GM18909 (cell line): ENCODE data around the gene PLA2R1.
"Not testable (repeated sequence)": the region's sequence is repeated elsewhere in the genome, so short reads cannot be mapped to it uniquely, and the experiment has no call there.

Experiments
- ATAC-seq: cut with Tn5 transposase; IDR thresholded peaks from one replicate; pipeline ENCODE4 v1.9.1; 2021; ENCODE audit warnings: mild to moderate bottlenecking; ENCODE audit not compliant: unreplicated experiment, poor library complexity

PLA2R1 gene

DNA sequence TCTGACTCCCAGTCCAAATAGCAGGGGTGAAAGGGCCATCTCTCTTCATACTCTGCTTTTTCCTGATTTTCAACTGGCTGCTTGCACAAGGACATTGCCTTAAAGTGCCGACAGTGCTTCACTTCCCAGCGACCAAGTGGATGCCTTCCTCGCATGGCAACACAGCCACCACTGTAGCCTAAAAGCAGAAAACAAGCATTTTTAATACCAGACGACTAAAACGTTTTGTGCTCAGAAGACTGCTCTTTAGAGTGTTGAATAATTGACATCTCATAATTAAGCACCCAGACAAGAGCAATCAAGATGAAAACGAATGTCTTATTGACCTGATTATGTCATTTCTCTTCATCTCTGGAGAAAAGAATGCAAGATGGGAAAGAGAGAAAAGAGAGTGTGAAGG is 75.2 kb downstream of the PLA2R1 start:
- ATAC-seq = no peak

GRCh38 chr2:159985656-159986055 is 76.8 kb downstream of the PLA2R1 start:
- no peak for ATAC-seq

- no peak for ATAC-seq
These were observed 78.4 kb downstream of the PLA2R1 start for GRCh38 chr2:159984034-159984433.

- ATAC-seq = no peak
These were observed 79.3 kb downstream of the PLA2R1 start for GRCh38 chr2:159982842-159983785.

GRCh38 chr2:159982270-159982669 is 80.1 kb downstream of the PLA2R1 start:
- no peak for ATAC-seq

- no peak for ATAC-seq
These were observed 85.8 kb downstream of the PLA2R1 start for GRCh38 chr2:159976527-159977160.

- ATAC-seq = no peak
These were observed 89.1 kb downstream of the PLA2R1 start for GRCh38 chr2:159973325-159973724.

DNA sequence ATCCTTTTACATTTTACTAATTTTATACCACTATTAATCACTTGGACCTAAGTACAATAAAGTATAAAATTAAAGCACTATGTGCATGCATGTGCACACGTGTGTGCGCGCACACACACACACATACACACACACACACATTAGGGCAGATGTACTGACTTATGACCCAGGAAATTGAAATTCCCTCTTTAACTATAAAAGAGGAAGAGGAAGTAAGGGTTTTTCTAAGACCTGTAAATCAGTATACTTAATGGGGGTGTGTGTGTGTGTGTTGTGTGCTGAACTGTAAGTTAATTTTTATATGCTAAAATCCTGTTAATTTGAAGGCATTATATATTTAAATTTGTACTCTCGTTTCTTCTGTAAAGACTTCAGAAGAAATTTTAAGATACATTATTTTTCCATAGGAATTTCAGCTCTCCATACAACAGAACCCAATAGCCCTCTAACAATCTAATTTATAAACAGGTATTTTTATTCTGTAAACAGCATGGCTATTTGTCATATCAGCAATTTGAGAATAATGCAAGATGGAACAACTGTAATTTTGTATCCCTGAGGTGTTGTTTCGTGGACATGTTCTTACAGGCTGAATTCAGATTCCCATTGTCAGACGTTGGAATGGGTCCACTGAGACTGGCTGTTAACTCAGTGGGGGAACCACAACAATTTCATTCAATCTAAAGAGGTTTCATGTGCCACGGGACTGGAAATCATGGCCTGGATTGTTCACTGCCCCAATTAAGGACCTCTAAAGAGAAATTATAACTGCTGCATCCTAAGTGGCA is 90.9 kb downstream of the PLA2R1 start:
- no peak for ATAC-seq

GRCh38 chr2:159970548-159970947 is 91.9 kb downstream of the PLA2R1 start:
- ATAC-seq = not testable (repeated sequence)

GRCh38 chr2:159968279-159968900 is 94.0 kb downstream of the PLA2R1 start:
- ATAC-seq = peak; percentile 50

DNA sequence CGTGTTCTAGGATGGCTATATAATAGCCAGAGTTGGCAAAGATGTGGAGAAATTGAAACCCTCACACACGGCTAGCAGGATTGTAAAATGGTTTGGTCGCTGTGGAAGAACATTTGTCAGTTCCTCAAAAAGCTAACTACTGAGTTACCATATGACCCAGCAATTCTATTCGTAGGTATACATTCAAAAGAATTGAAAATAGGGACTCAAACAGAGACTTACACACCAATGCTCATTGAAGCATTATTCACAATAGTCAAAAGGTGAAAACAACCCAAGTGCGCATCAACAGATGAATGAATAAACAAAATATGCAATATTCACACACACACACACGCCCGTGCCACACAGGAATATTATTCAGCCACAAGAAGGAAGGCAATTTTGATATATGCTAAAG is 98.7 kb downstream of the PLA2R1 start:
- peak; percentile 81 for ATAC-seq

DNA sequence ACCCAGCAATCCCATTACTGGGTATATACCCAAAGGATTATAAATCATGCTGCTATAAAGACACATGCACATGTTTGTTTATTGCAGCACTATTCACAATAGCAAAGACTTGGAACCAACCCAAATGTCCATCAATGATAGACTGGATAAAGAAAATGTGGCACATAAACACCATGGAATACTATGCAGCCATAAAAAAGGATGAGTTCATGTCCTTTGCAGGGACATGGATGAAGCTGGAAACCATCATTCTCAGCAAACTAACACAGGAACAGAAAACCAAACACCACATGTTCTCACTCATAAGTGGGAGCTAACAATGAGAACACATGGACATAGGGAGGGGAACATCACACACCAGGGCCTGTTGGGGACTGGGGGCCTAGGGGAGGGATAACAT is 99.9 kb downstream of the PLA2R1 start:
- not testable (repeated sequence) for ATAC-seq

DNA sequence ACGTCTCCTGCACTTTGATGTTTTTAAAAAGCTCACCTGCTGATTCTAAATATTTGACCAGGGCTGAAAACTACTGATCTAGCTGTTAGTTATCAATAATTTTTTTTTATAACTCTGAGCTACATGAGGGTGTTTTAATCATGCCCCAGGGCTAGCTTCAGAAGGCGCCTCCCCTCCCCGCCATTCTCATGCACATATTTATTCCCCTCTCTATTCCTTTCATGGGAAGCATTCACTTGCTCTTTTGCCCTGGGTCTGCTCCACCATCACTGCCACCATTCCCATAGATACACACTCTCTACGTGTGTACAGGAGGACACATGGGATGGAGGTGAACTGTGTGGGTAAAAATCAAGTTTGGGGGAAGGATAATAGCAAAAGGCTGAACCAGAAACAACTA is 101.0 kb downstream of the PLA2R1 start:
- ATAC-seq = no peak

DNA sequence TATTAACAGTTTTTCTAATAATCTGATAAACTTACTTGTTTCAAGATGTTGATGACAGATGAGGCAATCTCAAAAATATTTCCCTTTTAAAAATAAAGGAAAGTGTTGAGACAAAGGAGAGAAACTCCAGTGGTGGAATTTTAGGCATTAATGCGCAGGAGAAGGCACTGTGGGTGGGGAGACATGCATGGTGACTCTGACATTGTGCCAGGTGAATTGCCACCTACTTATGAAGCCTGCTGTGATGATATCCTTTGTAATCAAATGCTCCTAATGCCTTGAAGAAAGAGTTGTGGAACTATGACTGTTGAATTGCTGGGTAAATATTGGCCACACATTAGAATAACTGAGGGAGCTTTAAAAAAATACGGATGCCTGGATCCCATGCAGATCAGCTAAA is 101.4 kb downstream of the PLA2R1 start:
- no peak for ATAC-seq

DNA sequence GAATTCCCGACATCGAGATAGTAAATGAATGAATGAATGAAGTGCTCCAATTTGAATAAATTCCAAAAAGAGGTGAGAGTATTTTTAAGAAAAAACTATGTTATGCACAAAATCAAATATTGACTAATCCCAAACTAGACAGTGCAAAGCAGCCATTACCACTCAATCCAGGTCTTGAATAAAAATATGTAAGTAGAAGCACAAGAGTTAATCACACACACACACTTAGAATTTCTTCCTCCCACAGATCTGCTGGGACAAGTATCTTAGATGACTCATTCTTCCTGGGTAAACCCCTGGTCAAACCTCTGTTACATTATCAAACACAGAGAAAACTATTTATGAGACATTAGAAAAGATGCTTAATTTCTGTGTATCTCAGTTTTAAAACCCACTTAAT is 102.0 kb downstream of the PLA2R1 start:
- no peak for ATAC-seq

- ATAC-seq = no peak
These were observed 103.3 kb downstream of the PLA2R1 start for GRCh38 chr2:159959136-159959535.

DNA sequence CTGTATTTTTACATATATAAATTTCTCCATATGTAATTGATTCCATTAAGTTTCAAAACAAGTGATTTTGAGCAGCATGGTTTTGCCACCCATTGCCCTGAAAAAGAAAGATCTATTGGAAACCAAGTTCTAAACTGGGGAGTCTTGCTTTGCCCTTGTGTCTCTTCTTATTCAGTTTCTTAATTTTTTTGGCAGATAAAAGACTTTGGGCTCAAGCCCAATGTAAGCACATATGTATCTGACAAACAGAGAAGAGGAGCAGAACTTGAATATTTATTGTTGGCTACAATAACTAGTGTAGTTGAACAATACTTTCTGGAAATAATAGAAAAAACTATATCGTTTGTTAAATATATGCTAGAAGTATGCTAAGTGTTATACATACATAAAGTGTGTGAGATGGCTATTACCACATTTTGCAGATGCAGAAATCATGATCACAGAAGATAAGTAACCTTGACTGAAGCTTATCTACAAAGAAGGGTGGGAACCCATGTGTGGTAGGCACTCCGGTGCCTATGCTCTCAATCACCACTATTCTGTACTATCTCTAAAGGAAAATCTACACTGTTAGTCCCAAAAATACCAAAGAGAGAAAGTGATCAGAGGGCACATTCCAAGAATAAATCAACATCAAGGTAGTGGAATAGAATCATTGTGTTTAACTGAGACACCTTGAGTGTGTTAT is 109.1 kb downstream of the PLA2R1 start:
- no peak for ATAC-seq

DNA sequence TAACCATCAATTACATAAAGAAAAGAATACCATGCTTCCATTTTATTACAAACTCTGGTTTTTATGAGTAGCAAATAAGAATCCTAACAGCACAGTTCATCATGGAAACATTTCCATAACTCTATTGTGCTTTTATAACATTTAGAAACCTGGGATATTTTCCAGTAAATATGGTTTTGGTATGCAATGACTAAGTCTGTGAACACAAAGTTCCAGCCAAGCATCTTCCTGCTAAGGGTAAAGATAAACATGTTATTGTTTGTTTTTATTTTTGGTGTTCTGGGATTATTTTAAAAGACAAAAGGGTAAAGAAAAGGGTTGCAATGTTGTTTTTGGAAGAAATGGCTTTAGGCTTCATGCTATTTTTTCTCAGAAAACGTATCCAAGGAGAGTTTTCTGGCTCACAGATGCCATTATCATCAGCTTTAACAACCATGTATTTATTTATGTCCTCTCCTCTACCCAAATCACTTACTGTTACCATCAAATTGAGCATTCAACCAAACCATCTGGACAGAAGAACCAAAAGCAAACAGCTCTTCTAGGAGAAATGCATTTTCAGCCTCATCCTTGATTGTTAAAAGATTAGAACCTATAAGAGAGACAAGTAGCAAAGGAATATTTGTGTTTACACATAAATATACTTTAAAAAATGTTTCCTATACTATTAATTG is 116.0 kb downstream of the PLA2R1 start:
- no peak for ATAC-seq

DNA sequence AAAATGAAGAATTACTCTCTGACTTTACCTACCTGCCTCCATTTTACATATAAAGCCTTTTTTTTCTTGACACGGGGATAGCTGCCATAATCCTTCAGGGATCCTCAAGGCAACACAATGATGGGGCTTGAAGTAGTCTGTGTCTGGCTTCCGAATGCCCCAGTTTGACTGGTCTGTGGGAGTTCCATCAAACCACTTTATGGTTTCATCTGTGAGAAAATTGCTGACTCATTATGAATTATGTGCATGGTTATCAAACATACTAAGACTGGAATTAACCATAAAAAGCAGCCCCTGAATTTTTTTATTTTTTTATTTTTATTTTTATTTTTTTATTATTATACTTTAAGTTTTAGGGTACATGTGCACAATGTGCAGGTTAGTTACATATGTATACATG is 117.5 kb downstream of the PLA2R1 start:
- ATAC-seq = no peak
